ENCODE results near the gene PARL. TPM values are rescaled to one million over a fixed set of nuclear protein-coding genes. Genes with fewer than 3 reads are reported as not detected.

The PARL gene
- total RNA-seq, 6 experiments from 2014 or later = 64.7 to 82.5 (median 81.4) TPM

DNA sequence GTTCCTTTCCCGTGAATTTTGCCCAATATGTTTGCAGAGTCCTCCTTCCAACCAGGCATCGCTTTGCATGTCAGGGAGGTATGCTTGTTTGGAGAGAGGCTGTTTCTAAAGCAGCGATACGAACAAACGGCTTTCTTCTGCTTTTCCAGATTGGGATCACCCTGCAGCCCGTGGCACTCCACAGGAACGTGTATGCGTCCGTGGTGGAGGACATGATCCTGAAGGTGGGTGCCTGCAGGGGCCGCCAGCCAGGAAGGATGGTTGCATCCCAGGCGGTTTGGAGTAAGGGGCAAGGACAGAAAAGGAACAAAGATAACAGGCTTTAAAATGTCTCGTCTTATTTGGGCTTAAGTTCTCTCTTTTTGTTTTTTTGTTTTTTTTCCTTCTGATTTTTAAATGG, 76.8 kb downstream of the PARL start:
- peaks cover 3% of the 10 kb centered on the region for H3K27me3 Mint-ChIP-seq (ENCODE audit: insufficient read depth)
- no peak for DNase-seq
- TF ChIP-seq, protein P1, sequence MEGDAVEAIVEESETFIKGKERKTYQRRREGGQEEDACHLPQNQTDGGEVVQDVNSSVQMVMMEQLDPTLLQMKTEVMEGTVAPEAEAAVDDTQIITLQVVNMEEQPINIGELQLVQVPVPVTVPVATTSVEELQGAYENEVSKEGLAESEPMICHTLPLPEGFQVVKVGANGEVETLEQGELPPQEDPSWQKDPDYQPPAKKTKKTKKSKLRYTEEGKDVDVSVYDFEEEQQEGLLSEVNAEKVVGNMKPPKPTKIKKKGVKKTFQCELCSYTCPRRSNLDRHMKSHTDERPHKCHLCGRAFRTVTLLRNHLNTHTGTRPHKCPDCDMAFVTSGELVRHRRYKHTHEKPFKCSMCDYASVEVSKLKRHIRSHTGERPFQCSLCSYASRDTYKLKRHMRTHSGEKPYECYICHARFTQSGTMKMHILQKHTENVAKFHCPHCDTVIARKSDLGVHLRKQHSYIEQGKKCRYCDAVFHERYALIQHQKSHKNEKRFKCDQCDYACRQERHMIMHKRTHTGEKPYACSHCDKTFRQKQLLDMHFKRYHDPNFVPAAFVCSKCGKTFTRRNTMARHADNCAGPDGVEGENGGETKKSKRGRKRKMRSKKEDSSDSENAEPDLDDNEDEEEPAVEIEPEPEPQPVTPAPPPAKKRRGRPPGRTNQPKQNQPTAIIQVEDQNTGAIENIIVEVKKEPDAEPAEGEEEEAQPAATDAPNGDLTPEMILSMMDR (IDR thresholded peaks at IDR 0.05) = no peak
- H3K27ac Mint-ChIP-seq = no peak overlapping the region
- H3K4me1 Mint-ChIP-seq (ENCODE audit: low read depth) = no peaks in the 10 kb centered on the region
- no peak overlapping the region for H3K4me3 Mint-ChIP-seq
- H3K36me3 Mint-ChIP-seq (ENCODE audit: low read depth) = peaks cover 24% of the 10 kb centered on the region
- no peaks in the 10 kb centered on the region for H3K9me3 Mint-ChIP-seq

DNA sequence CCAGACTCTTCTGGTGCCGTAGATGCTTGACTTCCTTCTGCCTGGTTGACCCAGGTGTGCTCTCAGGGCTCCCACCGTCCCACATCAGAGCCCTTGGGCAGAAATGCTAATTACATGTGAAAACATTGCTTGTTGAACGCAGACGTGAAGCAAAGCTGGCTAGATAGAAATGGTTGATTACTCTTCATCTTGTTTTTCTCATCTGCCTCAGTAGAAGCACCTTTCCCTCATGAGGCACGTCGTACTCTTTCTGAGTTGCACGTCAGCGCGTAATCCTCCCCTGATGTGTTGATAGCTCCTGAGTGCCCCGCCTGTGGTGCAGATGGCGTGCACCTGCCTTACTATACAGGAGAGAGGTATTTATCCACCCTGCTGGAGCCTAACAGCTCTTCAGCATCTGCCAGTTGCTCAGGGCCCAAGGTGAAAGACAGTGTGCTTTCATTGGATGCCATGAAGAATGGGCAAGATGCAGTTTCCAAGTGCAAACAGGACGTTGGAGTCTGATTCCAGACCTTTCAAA, 77.4 kb downstream of the PARL start:
- no peak for DNase-seq
- Mint-ChIP-seq H3K27ac (no peak overlapping the region), H3K27me3 (ENCODE audit: insufficient read depth) (peaks cover 2% of the 10 kb centered on the region), H3K4me3 (no peak overlapping the region), H3K4me1 (ENCODE audit: low read depth) (no peaks in the 10 kb centered on the region), H3K36me3 (ENCODE audit: low read depth) (peaks cover 21% of the 10 kb centered on the region), H3K9me3 (no peaks in the 10 kb centered on the region)
- TF ChIP-seq, protein P1 (IDR thresholded peaks at IDR 0.05) = no peak

DNA sequence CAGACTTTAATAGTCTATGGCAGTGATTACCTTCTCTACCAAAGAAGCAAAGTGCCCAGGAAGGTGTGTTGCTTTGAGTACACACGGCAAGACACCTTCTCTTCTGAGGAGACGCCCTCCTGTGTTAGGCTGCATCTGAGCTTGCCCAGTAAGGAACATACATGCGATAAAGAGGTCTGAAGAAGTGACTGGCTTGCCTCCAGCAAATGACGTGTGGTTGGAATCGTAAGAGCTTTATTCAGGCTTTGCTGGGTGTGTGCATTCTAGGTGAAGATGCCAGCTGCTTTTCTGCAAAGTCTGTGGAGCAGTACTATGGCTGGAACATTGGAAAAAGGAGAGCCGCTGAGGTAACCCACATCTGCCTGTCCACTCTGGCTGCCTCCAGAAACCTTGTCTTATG, 81.7 kb downstream of the PARL start:
- Mint-ChIP-seq H3K27me3 (ENCODE audit: insufficient read depth) (peaks cover 2% of the 10 kb centered on the region), H3K9me3 (no peaks in the 10 kb centered on the region), H3K4me3 (no peak overlapping the region), H3K4me1 (ENCODE audit: low read depth) (no peaks in the 10 kb centered on the region), H3K27ac (no peak overlapping the region), H3K36me3 (ENCODE audit: low read depth) (peaks cover 38% of the 10 kb centered on the region)
- no peak for DNase-seq
- TF ChIP-seq, protein P1 (IDR thresholded peaks at IDR 0.05) = no peak

DNA sequence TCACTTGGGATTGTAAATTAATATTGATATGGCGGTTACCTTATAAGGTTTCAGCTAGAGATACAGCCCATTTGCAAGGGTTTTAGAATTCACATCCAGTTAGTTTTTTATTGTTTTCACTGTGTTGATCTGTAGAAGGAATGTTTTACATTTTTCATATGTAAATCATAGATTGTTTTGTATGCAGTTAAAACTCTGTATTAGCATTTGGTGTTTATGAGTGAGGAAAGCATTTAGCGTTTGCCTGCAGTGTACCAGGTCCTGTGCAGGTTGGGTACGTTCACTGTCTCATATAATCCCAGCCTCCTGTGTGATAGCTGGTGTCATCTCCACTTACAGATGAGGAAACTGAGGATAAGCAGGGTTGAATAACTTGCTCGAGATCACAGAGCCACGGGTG, 83.1 kb downstream of the PARL start:
- Mint-ChIP-seq H3K36me3 (ENCODE audit: low read depth) (peaks cover 36% of the 10 kb centered on the region), H3K27ac (no peak overlapping the region), H3K27me3 (ENCODE audit: insufficient read depth) (peaks cover 2% of the 10 kb centered on the region), H3K9me3 (no peaks in the 10 kb centered on the region), H3K4me1 (ENCODE audit: low read depth) (no peaks in the 10 kb centered on the region), H3K4me3 (no peak overlapping the region)
- no peak for DNase-seq
- TF ChIP-seq, protein P1 (IDR thresholded peaks at IDR 0.05) = no peak

DNA sequence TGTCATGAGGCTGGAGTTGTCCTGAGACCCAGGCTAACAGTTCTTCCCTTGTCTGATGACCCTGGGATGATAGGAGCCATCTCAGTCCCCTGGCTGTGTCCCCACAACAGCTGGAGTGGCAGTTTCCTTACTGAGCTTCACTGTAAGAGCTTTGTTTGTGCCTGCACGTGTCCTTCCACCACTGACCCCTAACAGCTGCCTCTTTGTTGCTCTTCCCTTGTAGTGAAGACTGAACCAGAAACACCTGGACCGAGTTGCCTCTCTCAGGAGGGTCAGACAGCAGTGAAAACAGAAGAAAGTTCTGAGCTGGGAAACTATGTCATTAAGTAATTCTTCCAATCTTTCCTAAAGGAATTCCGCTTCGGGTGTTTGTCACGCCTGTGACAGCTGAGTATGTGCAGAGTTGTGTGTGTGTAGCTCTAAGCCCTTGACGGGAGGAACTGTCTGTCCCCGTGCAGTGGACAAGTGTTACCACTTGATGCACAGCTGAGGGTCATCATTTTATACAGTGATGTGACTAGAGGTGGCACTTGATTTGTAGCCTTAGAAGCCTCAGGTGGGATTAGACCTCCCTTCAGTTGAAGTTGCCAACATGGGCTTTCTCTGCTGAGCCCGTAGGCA, 84.3 kb downstream of the PARL start:
- peaks cover 39% of the 10 kb centered on the region for H3K36me3 Mint-ChIP-seq (ENCODE audit: low read depth)

More for the DNA sequence above, 84.3 kb downstream of the PARL start:
- Mint-ChIP-seq H3K27ac (no peak overlapping the region; the same call in 1 of the 2 replicates), H3K4me3 (no peak overlapping the region), H3K4me1 (ENCODE audit: low read depth) (no peaks in the 10 kb centered on the region), H3K27me3 (ENCODE audit: insufficient read depth) (peaks cover 2% of the 10 kb centered on the region), H3K9me3 (no peaks in the 10 kb centered on the region)
- DNase-seq = no peak
- TF ChIP-seq, protein P1 (IDR thresholded peaks at IDR 0.05) = no peak
